NCI-H524 treated with DMSO at 0.1 percent for 48 hours (cell line): ENCODE results near the gene JCHAIN.
"Not testable (repeated sequence)": the region's sequence is repeated elsewhere in the genome, so short reads cannot be mapped to it uniquely, and the experiment has no call there.

Source experiments
- DNase-seq: peaks from one replicate; lab custom pipeline; 2025; lab: John Stamatoyannopoulos, UW

JCHAIN gene

GRCh38 chr4:70666369-70666768 is at the start of gene JCHAIN:
JCHAIN (minus strand) TSS chr4:70666508; CDS start chr4:70666490, 18 bp downstream.
- DNase-seq, result no peak

GRCh38 chr4:70715097-70715496 is 48.8 kb upstream of the JCHAIN start:
- DNase-seq, result no peak

GRCh38 chr4:70714079-70714887 is 48.0 kb upstream of the JCHAIN start:
- no peak for DNase-seq

- DNase-seq, result no peak
Measured at GRCh38 chr4:70713453-70714078, 47.3 kb upstream of the JCHAIN start.

GRCh38 chr4:70712604-70713452 is 46.5 kb upstream of the JCHAIN start:
- no peak for DNase-seq

GRCh38 chr4:70712150-70712549 is 45.8 kb upstream of the JCHAIN start:
- DNase-seq, result no peak

GRCh38 chr4:70711599-70711998 is 45.3 kb upstream of the JCHAIN start:
- no peak for DNase-seq

- DNase-seq, result no peak
Measured at GRCh38 chr4:70709611-70710205, 43.4 kb upstream of the JCHAIN start.

- no peak for DNase-seq
Measured at GRCh38 chr4:70706516-70706915, 40.2 kb upstream of the JCHAIN start.

- DNase-seq, result no peak
Measured at GRCh38 chr4:70706044-70706461, 39.7 kb upstream of the JCHAIN start.

- no peak for DNase-seq
Measured at GRCh38 chr4:70705183-70706043, 39.1 kb upstream of the JCHAIN start.

GRCh38 chr4:70704931-70705182 is 38.5 kb upstream of the JCHAIN start:
- no peak for DNase-seq

- no peak for DNase-seq
Measured at GRCh38 chr4:70704215-70704930, 38.1 kb upstream of the JCHAIN start.

- peak; percentile 29 for DNase-seq
Measured at GRCh38 chr4:70703619-70704214, 37.4 kb upstream of the JCHAIN start.

- DNase-seq, result not testable (repeated sequence)
Measured at GRCh38 chr4:70702592-70702991, 36.3 kb upstream of the JCHAIN start.

- DNase-seq, result no peak
Measured at GRCh38 chr4:70701271-70701670, 35.0 kb upstream of the JCHAIN start.

- DNase-seq, result no peak
Measured at GRCh38 chr4:70700712-70701111, 34.4 kb upstream of the JCHAIN start.

- DNase-seq, result not testable (repeated sequence)
Measured at GRCh38 chr4:70698435-70698834, 32.1 kb upstream of the JCHAIN start.

GRCh38 chr4:70694633-70695032 is 28.3 kb upstream of the JCHAIN start:
- not testable (repeated sequence) for DNase-seq

GRCh38 chr4:70691661-70692060 is 25.4 kb upstream of the JCHAIN start:
- no peak for DNase-seq
